Hematopoietic multipotent progenitor cell treated with erythropoietin and hydrocortisone succinate and interleukin-3 and kit ligand, for 8 days (in vitro differentiated cells): Measurements from ENCODE around the gene SORCS2.

Experiments used
- DNase-seq: peaks from one replicate; pipeline ENCODE4 v3.0.0-alpha.2; 2015

Gene SORCS2

DNA sequence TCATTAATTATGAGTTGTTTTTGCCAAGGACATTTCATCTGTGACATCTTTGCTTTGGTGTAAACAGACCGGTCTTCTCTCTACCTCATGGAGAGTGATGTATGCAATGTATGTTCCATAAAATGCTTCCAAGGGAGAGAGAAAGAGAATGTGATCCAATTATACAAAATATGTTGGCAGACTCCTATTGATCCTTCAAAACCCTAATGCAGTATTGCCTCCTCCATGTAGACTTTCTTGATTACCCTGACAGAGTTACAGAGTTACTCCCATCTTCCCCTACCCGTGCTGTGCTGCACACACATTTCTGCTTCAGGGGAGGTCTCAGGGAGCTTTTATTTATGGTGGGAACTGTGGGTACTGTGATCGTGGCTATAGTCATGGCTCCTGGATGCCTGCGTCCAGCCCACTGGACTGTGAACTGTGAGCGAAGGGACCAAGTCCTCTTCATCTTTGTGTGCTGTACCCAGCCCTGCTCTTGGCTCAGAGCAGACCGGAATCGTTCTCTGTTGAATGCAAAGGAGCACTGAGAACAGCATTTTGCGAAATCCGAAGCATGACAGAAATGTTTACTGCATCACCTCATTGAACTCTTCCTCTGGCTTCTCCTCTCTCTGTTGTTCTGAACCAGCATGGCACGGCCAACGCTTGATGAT, 32.7 kb downstream of the SORCS2 start:
- DNase-seq, result no peak

DNA sequence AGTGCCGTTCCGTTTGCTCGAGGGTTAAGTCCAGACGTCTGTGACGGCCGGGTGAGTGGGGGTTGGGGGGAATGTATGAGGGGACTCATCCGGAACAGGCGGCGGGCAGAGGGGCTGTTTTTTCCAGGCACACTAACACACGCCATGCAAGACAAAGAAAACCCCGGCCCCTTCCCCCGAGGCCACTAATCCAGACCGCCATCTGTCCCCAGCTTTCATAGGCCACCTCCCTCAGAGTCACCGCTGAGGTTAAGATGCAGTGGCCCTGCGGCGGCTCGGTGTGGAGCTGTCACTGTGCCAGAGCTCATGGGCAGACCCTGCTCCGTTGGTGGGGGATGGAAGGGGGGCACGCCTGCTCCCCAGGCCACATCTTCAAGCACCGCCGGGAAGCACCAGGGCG, 34.1 kb downstream of the SORCS2 start:
- DNase-seq, result no peak

DNA sequence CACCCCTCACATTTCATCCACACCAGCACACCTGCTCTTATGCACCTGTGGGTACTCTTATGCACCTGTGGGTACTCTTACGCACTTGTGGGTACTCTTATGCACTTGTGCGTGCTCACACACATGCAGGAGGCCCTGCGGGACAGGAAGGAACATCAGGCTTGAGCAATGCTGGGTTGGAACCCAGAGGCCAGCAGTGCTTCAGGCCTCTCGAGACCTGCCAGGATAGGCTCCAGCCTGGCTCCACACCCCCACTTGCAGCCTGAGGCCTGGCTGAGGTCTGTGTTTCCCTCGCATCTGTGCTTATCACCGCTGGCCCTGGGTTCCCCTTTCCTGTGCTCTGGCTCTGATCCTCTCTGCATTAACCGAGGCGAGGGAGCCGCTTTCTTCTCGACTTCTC, 34.7 kb downstream of the SORCS2 start:
- no peak for DNase-seq

DNA sequence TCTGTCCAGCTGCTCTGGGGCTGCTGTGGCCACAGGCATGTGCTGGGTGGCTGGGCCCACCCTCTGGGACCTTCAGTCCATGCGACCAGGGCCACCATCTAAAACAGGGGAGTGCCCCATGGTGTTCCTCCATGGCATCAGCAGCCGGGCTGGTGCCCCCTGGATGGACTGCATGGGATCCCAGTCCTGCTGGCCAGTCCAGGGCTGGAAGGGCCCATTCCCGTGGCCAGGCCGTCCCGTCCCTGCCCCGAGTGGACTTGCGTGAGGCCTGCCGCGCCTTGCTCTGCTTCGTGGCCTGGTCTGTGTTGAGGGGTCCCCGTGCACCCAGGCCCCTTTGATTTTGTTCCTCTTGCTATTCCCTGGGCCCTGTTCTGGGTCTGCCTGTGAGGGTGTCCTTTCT, 36.4 kb downstream of the SORCS2 start:
- no peak for DNase-seq

GRCh38 chr4:7232061-7232650, 39.8 kb downstream of the SORCS2 start:
- no peak for DNase-seq

DNA sequence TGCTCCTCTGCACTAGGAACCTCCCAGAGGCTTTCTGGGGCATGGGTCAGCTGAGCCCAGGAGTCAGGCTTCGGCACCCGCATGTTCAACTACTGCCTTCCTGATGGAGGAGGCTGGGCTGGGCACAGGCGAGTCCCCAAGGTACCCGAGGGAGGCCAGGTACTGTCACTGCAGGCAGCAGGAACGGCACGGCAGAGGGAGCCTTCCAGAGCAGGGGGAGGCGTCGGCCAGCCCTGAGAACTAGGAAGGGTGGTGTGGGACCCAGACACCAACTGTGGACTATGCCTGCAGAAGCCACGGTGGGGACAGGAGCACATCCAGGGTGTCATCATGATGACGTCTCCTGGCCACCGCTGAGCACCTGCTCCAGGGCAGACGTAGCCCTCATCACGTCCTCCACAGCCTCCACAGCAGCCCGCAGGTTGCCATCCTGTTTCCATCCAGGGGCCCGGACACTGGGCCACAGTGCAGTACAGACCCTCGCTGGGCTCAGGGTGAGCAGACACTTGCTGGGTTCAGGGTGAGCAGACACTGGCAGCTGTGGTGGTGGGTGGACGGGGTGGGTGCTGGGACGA, 40.8 kb downstream of the SORCS2 start:
- DNase-seq, result no peak

DNA sequence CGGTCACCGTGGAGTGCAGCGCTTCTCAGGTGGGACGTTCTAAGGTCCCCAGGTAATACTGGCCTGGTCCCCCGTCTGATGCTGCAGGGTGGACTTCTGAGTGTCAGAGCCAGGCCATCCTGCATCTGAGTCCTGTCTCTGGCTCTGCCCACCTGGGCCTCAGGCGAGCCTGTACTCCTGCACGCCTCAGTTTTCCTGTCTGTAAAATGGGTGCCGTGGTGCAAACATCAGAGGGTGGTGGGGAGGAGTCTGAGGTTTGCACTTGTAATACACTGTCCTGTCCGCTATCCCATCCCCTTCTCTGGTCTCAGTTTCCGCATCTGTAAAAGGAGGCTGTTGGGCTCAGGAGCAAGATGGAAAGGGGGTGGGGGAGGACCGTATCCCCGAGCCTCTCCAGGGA, 41.3 kb downstream of the SORCS2 start:
- no peak for DNase-seq

- no peak for DNase-seq
These were observed 42.2 kb downstream of the SORCS2 start for GRCh38 chr4:7234355-7235029.

- DNase-seq, result no peak
These were observed 42.7 kb downstream of the SORCS2 start for GRCh38 chr4:7235030-7235380.

DNA sequence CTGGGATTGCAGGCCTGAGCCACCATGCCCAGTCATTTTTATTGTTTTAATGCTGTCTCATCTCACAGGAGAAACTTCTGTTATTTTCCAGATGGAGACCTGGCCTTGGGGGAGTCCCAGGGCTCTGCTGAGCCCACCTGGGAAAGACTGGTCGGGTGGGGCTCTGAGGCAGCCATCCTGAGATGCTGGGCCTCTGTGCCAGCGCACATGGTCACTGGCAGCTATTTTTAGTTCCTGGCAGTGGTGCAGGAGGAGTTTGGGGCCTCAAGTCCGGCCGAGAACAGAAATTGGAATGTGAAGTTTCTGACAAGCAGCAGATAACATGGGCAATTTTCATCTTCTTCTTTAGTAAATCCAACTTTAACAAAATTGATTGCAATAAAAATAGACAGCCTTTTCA, 44.5 kb downstream of the SORCS2 start:
- DNase-seq, result no peak

GRCh38 chr4:7237873-7238272, 45.5 kb downstream of the SORCS2 start:
- no peak for DNase-seq

GRCh38 chr4:7238300-7238960, 46.1 kb downstream of the SORCS2 start:
- DNase-seq, result no peak

- DNase-seq, result no peak
These were observed 46.9 kb downstream of the SORCS2 start for GRCh38 chr4:7239101-7239820.

- no peak for DNase-seq
These were observed 47.5 kb downstream of the SORCS2 start for GRCh38 chr4:7239844-7240243.

GRCh38 chr4:7240306-7240705, 48.0 kb downstream of the SORCS2 start:
- no peak for DNase-seq

- DNase-seq, result no peak
These were observed 49.3 kb downstream of the SORCS2 start for GRCh38 chr4:7241597-7242125.

GRCh38 chr4:7242766-7243165, 50.4 kb downstream of the SORCS2 start:
- DNase-seq, result no peak

DNA sequence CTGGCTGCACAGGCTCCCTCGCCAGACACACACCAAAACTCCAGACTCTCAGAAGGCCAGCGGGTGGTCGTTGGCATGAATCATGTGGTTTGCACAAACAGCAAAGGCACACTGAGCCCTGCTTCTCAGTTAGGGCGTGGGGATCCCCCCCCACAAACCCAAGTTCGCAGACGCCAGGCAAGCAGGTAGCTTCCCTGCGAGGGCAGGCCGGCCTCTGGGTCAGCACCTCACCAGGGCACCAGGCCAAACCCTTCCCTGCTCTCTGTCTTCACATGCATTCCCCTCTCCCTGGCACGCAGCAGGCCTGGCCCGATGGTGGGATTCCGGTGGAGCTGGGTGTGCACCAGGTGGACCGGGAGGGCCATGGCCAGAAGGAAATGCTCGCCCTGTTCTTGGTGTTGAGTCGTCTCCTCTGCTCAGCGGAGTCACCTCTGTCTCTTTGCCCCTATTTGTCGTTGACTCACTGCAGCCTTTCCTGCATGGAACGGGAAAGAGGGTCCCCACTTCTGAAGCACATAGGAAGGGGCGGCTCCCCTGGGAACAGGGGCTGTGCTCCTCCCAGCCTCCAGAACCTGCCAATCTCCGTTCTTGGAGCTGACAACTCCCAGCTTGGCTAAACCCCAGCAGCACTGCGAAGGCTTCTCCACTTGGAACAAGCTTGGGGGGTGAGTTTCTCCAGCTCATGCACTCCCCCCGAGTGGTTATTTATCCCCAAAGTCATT, 51.4 kb downstream of the SORCS2 start:
- DNase-seq, result no peak

- no peak for DNase-seq
These were observed 52.0 kb downstream of the SORCS2 start for GRCh38 chr4:7244331-7244665.

GRCh38 chr4:7244751-7245320, 52.5 kb downstream of the SORCS2 start:
- no peak for DNase-seq

- no peak for DNase-seq
These were observed 55.2 kb downstream of the SORCS2 start for GRCh38 chr4:7247521-7247920.

DNA sequence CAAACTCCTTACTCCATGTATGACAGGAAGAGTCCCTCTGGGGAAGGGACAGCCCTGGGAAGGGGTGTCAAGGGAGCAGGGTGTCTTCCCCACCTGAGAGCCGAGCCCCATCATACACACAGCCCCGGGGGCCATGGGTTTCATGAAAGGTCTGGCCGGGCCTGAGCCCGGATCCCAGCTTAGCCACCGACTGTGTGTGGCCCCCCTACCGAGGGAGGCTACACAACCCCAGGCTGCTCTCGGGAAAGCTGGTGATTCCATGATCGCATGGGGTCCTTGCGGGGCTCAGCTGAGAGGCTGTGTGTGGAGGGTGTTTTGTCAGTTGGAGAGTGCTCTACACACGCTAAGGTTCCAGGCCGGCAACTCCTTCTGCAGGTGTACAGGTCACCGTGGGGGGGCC, 55.6 kb downstream of the SORCS2 start:
- no peak for DNase-seq
